Activated CD4-positive, alpha-beta T cell treated with anti-CD3 and anti-CD28 coated beads, Interleukin-2, Interleukin-6, amounts not matched to agents 100 ng/mL and 50 ng/mL, durations not matched to agents 16 hours and 8 hours (primary cell): ENCODE results near the gene CNN3.
"Not testable (repeated sequence)": the region's sequence is repeated elsewhere in the genome, so short reads cannot be mapped to it uniquely, and the experiment has no call there.

Experiments used
- DNase-seq: peaks from one replicate; pipeline ENCODE4 v3.0.0-alpha.2; 2020

The CNN3 gene

DNA sequence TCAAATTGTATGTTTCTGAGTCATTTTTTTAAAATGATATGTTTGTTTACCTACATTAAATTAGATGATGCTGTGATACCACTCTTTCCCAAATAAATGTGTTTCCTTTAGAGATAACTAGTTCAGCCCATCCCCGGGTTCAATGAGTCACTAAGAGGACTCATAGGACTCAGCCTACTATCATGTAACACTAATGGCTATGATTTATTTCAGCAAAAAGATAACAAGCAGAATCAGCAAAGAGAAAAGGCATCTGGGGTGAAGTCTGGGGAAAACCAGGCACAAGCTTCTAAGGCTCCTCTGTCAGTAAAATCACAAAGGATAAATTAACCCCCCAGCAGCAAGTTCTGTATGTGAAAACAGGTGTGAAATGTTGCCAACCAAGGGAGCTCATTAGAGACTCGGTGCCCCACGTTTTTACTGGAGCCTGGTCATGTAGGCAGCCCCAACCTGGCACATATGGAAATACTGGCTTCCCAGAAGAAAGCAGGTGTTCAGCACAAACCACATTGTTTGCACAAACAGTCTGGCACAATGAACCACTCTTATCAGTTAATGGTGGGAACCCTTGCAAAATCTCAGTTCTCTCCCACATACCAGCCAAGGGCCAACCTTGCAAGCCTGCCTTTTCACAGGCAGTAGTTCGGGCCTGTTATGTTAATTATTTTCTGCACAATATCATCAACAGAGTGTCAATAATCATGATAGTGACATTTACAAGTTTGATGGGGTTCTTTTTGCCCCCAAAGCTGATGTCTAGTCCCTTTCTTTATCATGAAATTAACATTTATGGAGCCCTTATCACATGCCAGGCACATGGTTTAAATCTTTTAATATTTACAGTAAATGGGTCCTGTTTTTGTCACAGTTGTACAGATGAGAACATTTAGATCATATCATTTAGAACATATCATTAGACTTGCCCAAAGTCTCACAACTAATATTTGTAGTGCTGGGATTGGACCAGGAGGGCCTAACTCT, 23.1 kb upstream of the CNN3 start:
- DNase-seq: no peak

DNA sequence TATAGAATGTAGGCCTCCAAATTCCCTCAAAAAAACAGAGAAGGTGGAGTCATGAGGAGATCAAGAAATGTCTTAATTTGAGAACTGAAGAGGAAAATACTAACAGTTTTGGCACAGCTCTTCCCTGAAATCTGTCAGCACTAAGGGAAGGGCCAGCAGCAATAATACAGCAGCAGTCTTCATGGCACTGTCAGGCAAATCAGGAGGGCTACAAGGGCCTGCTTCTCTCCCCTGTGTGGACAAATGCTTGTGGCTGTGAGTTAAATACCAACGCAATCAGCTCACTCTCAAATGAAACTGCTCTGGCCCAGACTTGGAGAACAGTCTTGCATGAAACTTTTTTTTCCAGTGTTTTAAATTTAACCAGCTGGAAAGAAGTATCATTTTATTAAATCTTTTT, 20.5 kb upstream of the CNN3 start:
- DNase-seq: no peak

DNA sequence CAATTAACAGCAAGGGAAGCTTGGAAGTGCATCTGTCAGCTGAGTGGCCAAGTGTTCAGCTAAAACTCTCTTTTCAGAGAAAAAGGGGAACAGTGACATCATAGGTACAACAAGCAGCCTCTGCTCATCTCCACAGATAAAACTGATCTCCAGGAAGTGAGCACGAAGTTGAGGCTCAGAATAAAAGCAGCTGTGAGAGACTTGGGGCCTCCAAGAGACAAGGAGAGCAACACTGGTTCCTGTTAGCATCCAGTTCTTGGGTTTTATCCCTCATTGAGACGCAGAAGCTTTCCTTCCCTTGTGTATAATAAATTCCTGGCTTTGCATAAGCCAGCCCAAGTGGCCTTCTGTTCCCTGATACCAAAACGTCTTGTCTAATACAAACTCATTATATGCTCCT, 20.0 kb upstream of the CNN3 start:
- no peak for DNase-seq

DNA sequence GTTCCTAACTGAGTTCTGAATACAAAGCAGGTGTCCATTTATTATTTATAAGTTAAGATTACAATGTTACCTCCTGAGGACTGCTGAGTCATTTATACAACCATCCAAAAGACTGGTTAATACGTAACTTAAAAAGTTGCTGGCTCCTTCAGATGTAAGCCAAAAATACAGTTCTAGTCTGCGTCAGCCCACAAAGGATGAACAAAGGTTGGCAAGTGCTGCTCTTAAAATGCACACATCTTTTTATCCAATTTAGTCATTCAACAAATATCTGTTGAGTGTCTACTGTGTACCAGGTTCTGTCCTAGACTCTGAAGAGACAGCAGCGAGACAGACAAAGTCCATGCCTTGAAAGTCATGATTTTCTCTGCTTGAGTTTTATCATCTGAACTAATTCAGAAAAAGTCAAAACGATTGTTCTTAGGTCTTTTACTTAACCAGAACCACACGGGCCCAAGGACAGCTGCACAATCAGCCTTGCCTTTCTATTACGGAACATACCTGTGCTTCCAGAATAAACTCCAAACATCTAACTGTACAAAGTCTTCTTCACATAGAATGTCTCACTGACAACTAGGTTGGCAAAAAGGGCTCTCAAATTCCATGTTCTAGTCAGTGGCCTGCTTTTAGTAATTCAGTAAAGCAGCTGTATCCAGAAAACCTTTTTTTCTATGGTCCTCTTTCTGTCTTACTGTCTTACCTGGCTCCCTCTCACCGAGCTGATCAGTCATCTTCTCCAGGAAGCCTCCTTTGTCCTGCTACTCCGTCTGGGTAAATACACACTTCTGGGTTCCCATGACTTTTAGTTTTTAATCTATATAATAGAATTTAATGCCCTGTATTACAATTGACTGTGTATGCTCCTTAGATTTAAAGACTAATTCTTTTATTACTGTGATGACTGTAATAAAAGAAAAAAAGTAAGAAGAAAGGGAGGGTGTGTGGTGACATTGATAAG, 15.5 kb upstream of the CNN3 start:
- DNase-seq: no peak

DNA sequence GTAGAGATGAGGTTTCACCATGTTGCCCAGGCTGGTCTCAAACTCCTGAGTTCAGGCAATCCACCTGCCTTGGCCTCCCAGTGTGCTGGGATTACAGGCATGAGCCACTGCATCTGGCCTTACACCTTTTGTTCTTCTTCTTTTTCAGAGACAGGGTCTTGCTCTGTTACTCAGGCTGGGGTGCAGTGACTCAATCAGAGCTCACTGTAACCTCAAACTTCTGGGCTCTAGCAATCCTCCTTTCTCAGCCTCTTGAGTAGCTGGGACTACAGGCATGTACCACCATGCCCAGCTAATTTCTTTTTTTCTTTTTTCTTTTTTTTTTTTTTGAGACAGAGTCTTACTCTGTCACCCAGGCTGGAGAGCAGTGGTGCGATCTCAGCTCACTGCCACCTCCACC, 14.6 kb upstream of the CNN3 start:
- not testable (repeated sequence) for DNase-seq

DNA sequence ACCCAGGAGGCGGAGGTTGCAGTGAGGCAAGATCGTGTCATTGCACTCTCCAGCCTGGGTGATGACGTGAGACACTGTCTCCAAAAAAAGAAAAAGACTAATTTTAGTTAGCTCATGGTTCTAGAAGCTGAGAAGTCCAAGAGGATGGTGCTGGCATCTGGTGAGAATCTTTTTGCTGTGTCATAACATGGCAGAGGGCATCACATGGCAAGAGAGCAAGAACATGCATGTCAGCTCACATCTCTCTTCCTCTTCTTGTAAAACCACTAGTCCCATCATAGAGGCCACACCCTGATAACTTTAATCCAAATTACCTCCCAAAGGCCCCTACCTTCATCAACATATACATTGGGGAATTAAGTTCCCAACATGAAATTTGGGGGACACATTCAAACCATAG, 13.8 kb upstream of the CNN3 start:
- no peak for DNase-seq

DNA sequence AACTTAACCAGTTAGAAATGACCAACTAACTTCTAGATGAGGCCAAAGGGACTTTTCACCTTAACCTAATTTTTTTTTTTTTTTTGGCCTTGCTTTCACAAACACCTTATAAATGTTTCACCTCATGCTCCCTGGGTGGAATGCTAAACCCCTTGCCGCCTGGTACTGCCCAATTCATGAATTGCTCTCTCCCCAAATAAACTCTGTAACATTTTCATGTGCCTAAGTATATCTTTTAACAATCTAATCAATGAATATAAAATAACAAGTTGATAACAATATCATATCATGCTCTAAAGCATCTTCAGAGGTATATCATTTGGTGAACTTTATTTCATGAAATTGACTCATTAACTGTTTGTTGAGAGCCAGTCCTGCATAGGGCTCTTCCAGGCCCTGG, 10.9 kb upstream of the CNN3 start:
- no peak for DNase-seq

DNA sequence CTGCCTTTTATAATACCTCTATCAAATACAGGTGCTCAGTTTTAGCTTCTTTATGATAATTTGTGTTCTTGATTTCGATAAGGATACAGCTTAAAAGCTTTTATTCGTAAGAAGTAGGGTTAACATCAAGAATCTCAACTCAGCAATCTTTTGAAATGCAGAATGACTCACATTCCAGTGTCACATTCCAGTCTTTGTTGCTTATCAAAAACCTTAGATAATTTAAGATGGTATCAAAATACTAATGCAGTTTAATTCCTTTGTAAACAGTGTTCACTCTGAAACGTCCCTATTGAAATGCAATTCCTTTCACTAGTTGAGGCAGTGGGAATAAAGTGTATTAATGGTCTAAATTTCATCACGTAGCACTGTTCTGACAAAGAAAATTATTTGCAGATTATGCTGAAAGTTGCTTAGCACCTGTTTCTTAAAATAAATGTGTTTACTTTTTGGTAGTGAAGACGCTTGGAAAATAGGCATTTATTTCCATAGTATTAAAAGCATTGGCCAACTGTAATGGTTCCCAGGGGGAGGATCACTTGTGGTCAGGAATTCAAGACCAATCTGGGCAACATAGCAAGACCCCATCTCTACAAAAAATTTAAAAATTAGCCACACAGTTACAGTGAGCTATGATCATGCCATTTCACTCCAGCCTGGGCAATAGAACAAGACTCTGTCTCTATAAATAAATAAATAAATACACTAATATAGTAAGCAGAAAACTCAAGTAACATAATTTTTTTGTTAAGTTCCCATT, 10.1 kb upstream of the CNN3 start:
- DNase-seq: no peak

DNA sequence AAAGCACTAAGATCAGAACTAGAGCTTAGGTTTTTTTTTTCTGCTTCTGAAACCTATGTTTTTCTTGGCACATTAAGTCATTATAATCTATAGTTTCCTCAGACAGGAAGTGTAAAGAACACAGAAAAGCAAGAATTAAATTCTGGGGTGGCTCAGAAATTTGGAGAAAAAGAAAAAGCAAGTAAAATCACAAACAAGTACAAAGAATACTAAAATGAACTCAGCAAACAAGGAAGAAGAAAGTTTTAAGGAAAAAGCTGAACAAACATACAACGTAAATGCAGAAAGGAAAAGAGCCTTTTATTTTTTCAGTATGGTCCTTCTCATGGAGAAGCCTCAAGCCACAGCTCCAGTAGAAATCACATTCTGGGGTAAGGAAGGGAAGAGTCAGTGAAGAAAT, 8.6 kb upstream of the CNN3 start:
- DNase-seq: no peak

DNA sequence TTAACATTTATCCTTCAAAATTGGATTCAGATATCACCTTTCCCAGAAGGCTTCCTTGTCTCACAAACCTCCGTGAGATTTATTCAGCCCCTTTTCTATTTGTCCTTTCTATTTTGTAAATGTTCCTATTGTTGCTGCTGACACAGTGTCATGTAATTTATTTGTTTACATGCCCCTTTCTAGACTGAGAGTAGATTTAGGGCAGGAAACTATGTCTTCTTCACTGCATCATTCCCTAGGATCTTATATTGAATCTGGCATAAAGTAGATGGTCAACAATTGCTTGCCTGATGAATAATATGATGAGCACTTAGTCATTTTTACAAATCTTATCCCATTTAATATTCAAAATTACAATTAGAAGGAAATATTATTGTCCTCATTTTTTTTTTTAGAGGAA, 8.1 kb upstream of the CNN3 start:
- no peak for DNase-seq

DNA sequence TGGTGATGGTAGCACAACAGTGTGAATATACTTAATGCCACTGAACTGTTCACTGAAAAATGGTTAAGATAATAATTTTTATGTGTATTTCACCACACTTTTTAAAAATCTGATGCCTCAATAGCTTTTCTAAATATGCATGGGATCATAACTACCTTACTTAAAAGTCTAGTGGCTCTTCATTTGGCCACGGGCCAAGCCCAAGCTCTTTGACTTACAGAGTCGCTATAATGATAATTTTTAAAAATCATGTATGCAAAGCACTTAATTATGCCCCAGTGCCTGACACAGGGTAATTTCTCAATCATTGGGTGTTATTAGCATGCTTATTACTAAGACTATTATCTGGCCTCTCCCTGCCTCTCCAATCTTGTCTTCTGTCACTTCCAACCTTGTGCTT, 7.6 kb upstream of the CNN3 start:
- DNase-seq: no peak

DNA sequence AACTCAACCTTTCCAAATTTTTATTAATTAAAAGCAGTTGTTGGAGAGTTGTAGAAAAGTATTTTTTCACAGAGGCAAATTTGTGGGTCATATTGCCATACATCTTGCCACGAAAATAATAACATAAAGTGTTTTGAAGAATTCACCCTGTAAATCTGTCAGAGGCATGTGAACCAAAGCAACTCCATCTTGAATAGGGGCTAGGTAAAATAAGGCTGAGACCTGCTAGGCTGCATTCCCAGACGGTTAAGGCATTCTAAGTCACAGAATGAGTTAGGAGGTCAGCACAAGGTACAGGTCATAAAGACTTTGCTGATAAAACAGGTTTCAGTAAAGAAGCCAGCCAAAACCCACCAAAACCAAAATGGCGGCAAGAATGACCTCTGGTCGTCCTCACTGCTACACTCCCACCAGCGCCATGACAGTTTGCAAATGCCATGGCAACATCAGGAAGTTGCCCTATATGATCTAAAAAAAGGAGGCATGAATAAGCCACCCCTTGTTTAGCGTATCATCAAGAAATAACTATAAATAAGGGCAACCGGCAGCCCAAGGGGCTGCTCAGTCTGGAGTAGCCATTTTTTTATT, 4.4 kb upstream of the CNN3 start:
- no peak for DNase-seq

DNA sequence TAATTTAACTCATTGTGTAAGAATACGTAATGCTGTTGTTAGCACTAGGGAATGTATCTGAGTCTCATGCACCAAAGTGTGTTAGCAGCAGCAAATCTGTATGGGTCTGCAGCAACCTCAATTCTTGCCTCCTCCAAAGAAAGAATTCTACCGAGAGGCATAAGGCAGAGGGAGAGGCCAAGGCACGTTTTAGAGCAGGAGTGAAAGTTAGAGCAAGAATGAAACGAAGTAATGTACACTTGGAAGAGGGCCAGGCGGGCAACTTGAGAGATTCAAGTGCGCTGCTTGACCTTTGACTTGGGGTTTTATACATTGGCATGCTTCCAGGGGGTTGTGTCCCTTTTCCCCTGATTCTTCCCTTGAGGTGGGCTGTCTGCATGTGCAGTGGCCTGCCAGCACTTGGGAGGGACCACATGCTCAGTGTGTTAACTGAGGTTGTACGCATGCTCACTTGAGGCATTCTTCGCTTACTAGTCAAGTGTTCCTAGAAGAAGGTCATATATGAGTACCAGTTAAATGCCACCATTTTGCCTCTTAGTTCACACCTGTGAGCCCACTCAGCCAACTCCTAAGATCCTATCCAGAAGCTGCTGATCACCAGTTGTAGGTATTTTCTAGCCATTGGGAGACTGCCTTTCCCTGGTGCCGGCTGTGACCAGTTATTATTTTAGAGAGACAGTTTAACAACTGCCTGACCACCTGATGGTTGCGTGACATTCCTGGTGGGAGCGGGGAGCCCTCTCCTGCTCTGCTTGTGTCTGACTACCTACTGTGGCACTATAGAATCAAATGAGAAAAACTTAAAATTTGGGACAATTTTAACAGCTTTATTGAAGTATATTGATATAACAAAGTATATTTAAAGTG, 2.7 kb upstream of the CNN3 start:
- no peak for DNase-seq

DNA sequence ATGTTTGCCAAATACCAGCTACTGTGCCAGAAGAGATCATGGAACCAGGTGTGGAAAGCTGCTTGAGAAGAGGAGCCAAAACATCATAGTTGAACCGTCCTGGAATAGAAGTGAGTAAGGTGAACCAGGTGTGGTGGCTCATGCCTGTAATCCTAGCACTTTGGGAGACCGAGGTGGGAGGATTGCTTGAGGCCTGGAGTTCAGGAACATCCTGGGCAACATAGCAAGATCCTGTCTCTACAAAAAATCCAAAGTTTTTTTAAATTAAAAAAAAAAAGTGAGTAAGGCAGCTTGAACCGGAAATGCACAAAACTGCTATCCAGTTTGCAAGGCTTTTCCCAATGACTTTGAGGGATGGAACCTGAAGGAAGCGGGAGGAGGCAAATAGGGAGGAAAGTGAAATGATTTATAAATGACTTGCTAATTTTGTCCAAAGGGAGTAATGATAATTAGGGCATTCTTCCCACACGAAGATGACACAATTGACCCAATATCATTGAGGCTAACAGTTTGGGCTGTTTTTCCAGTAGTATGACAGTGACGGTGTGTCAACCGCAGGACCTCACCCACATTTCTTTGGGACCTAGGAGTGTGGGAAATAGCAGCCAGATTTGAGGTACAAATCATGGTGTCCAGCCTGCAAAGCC, 1.5 kb upstream of the CNN3 start:
- DNase-seq: no peak

DNA sequence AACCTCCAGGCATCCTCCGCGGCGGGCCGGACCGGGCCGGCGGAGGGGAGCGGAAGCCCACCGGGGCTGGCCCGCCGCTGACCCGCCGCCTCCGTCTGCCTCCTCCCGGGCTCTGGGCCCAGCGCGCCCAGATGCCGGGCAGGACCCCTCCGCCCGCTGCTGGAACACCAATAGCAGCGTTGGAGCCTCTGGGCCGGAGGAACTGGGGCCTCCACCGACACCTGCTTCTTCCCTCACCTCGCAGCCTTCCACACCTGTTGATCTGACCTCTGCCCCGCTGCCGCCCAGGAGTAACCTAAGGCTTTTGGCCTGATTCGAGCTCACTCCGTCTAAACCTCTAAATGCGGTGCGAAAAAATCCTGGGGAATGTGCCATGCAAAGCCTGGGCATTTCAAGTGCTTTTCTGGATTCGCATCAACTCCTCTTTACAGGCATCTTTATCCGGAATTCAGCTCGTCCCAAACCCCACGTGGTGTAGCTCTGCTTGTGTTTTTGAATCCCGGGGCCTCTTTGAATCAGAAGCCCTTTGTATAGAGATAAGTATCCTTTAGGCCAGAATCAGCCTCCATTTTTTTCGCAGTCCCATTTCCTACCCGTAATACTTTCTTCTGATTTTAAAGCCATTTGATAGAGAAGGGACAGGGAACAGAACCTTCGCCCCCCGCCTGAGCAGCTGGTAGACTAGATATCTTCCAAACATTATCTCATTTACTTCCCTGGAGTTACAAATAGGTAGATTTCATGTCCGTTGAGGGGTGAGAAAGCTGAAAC, 680 bp upstream of the CNN3 start:
- DNase-seq: no peak

DNA sequence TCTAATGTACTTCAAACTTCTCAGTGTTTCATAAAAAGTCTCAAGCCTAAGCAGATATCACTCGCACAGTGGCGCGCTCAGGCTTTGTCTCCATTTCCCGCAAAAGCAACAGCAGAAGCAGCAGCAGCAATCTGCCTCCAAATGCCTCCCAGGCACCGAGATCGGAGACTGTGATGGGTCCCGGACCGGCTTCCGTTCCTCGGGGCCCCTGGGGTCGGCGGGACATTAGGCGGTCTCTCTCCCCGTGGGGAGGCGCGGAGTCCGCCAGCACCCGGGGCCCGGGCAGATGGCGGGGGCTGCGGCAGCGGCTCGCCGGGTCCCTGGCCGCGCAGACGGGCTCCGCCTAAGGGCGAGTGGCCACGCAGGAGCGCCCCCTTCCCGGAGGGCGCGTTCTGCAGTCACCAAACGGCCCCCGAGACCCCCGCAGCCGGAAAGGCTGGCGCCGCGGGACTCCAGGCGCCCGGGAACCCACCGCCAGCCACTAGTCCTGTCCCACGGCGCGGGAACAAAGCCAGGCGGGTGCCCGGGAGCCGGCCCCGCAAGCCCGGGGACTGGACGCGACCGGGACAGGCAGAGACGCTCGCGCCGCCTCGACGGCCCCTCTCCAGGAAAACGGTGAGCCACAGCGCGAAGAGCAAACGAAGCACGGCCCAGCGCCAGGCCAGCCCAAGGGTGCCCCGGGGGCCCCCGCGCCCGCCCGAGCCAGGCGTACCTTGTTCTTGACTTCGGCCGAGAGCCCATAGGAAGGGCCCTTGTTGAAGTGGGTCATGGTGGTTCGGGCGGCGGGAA, 590 bp downstream of the CNN3 start:
- DNase-seq: peak; percentile 7

DNA sequence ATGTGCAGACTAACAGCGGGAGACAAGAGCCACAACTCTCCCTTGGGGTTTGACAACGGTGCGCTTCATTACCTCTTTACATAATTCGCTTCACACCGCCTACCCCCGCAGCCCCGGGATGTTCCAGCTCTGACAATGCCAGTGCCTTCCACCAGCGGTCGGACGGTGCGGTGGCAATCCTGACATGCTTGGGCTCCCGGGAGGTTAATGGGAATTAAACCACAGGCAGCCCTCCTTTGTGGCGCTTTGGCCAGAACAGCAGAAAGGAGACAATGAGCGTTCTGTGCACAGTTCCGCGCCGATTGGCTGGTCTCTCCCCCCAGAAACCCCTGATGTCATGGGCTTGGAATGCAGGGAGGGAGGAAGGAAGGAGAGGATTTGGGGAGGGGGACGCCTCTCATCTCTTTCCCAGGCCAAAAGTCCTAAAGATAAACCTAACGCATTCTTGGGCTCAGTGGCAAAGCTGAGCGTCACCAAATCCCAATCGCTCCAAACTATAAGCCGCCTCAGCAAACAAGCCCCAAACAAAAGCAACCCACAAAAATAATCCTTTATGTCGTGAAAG, 1.3 kb downstream of the CNN3 start:
- DNase-seq: no peak

DNA sequence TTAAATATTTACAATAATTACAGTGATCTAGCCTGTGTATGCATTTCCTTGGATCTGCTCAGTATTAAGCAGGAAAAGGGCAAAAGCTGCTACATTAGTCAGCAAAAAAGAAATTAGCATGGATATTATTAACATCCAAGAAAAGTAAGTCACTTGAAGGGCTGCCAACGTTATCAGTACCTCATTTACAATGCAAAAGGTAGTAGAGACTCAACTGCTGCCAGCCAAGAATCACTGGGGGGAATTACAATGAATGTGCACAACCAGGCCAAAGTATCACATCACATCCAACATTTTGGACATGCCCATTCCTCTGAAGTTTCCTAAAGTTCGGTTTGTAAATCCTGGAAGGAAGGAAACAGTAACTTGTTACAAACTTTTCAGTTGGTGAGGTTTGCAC, 1.9 kb downstream of the CNN3 start:
- DNase-seq: no peak

DNA sequence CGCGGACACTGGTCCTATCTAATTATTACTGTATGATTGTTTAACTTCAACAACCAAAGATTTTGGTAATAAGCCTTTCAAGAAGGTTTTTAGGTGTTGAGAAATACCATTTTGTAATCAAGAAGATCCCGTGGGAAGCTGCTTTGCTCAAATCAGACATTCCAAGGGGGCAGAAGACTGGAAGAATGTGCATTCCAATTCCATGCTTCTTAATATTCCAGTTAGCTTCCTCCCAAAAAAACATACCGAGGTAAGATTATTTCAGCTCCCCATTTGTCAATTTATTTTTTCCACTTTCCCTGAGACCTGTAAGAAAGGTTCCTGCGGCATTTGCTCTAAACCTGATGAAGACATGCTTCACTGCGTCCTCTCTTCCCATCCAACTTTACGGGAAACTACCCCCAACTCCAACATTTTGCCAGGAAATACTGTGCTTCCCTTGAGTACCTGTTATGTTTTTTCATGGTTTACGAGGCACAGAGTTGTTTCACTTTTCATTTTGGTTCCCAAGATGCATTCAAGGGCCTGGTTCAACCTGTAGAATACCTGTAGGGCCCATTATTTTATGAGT, 4.1 kb downstream of the CNN3 start:
- no peak for DNase-seq
